RCC 7860 (cell line): ENCODE data around the gene ATXN7L1.

Experiments used
- DNase-seq: peaks from one replicate; pipeline ENCODE4 v3.0.0-alpha.2; 2015; ENCODE audit warnings: low spot score
- FAIRE-seq: peaks from 2 replicates; lab custom pipeline; 2012; peaks lifted over from hg19 to GRCh38; lab: Jason Lieb, UNC

Gene ATXN7L1

GRCh38 chr7:105830405-105831301, 45.7 kb downstream of the ATXN7L1 start:
- DNase-seq: peak; percentile 93
- peak; percentile 69 for FAIRE-seq

- DNase-seq (no peak), FAIRE-seq (no peak)
Measured at GRCh38 chr7:105829681-105830322, 46.6 kb downstream of the ATXN7L1 start.

DNA sequence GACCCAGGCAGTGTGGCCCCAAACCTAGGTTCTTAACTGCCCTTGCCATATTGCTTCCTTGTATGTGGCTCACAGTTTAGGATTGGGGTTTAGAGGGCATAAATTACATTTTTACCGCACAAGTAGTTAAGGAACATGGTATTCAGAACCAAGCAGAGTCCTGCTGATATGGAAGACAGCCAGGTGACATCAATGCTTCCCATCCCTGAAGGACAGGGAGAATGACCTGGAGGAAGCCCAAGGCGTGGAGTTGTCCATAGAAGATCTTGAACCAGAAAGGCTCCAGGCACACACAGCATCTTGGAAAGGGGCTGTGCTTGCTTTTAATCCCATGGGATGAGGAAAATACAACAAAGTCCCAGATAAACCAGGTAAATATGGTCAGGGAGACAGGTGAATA, 48.3 kb downstream of the ATXN7L1 start:
- no peak for DNase-seq

DNA sequence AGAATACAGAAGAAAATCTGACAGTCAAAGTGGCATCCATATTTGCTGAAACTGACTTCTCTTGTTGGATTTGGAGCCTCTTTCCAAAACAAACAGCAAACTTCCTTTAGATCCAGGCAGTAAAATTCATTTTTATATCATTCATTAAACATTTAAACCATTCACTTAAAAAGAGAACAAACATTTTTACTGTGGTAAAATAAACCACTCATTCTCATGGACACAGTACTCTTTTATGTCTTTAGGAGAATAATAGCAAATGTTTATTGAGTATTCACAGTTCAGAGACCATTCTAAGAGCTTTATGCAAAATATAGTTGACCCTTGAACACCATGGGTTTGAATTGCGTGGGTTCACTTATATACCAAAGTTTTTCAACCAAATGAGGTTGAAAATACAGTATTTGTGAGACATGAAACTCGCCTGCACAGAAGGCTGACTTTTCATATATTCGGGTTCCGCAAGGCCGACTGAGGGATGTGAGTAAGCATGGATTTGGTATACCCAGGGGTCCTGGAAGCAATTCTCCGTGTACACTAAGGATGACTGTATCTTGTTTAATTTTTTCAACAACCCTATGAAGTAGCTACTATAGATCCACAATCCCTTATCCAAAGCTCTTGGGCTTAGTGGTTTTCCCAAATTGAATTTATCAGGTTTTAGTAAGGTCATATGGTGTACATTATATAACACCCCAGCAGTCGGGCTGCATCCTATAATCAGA, 49.1 kb downstream of the ATXN7L1 start:
- no peak for FAIRE-seq
- DNase-seq: no peak

More for the DNA sequence above, 48.3 kb downstream of the ATXN7L1 start:
- no peak for FAIRE-seq

DNA sequence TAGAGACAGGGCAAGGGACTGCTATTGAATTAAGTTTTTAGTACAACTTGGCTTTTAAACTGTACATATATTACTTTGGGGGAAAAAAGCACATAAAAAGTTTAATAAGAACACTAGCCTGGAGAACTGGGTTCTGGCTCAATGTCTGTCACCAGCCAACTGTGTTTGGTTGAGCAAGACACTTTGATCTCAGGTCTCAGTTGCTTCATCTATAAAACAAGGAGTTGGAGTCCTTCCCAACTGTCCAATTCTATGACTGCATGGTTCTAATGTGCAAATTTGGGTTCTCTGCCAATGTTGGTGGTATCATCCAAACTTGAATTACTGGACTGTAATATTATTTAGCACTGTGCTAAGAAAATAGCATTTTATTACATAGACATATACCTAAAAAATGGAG, 50.3 kb downstream of the ATXN7L1 start:
- DNase-seq (no peak), FAIRE-seq (no peak)

DNA sequence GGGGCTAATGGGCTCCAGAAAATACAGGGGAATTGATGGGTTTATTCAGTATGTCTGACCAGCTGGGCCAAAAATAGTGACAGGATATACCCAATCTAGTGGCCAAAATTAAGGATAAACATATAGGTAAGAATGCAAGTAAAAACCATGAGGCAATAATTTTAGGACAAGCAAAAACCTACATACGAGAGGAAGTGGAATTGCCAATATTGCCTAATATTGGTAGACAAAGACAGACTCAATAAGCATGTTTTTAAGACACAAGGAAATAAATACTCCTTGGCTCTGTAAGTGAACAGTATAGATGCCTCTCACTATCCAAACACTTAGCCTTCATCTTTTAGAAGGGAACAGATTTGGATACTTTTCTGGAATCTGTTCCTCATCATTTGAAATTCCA, 51.0 kb downstream of the ATXN7L1 start:
- no peak for DNase-seq
- no peak for FAIRE-seq

DNA sequence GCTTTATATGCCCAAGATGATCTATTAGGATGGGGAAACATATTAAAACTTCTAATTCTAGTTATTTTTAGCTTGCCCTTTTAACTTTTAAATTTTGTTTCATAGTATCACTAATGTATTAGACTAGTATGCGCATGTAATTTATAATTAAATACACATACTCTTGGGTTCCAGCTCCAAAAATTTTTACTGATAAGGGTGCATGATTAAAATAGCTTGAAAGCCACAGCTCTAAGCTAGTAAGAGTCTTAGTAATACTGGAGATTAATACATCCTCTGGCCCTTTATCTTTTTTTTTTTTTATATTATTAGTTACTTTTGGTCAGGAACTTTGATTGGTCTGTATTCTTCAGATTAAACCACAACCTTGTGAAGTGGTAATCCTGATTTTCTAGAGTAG, 53.6 kb downstream of the ATXN7L1 start:
- FAIRE-seq: no peak
- DNase-seq: no peak

GRCh38 chr7:105821527-105821926, 54.9 kb downstream of the ATXN7L1 start:
- DNase-seq (no peak), FAIRE-seq (no peak)

DNA sequence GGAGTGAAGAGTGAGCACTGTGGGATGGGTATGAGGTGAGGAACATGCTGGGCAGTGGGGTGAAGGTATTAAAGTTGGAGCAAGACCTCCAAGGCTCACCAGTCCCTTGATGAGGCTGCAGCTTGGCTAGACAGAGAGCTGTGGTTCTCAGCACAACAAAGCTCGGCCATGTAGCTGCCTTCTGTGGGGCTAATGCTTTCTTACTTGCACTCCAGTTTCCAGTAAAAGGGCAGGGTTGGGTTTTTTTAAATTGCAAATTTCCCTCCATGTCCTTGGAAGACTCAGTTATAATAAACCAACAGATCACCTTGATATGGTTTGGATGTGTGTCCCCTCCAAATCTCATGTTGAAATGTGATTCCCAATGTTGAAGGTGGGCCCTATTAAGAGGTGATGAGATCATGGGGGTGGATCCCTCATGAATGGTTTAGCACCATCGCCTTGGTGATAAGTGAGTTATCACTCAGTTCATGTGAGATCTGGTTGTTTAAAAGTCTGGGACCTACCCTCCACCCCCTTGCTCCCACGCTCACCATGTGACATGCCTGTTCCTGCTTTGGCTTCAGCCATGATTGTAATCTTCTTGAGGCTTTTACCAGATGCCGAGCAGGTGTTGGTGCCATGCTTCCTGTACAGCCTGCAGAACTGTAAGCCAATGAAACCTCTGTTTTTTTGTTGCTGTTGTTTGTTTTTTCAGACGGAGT, 55.9 kb downstream of the ATXN7L1 start:
- DNase-seq: no peak
- no peak for FAIRE-seq

GRCh38 chr7:105819559-105819958, 56.8 kb downstream of the ATXN7L1 start:
- no peak for FAIRE-seq

DNA sequence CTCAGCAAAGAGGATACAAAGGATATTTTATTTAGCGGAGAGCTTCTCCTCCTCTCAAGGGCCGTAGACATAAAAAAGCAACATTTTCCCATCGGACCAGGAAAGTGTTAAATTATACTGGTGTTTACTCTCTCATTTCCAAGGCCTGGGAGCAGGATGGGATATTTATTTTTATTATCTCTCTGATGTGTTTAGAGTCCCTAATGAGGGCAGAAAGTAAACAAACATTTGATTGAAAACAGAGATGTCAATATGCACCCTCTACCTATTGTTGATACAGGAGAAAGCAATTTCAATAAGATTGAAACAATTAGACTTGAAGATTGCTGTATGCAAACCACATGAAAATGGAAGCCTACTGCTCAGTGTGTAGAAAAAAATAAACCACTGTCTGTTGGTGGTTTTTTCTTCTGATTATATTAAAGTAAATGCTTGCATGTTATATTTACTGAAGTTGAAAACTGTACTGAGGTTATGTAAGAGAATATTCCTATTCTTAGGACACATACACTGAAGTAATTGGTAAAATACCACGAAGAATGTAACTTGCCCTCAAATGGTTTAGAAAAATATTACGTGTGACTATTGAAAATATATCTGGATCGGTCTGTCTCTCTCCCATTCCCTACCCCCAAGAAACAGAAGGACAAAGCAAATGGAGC, 59.3 kb downstream of the ATXN7L1 start:
- no peak for DNase-seq
- FAIRE-seq: no peak

More at GRCh38 chr7:105819559-105819958, 56.8 kb downstream of the ATXN7L1 start:
- DNase-seq: no peak

DNA sequence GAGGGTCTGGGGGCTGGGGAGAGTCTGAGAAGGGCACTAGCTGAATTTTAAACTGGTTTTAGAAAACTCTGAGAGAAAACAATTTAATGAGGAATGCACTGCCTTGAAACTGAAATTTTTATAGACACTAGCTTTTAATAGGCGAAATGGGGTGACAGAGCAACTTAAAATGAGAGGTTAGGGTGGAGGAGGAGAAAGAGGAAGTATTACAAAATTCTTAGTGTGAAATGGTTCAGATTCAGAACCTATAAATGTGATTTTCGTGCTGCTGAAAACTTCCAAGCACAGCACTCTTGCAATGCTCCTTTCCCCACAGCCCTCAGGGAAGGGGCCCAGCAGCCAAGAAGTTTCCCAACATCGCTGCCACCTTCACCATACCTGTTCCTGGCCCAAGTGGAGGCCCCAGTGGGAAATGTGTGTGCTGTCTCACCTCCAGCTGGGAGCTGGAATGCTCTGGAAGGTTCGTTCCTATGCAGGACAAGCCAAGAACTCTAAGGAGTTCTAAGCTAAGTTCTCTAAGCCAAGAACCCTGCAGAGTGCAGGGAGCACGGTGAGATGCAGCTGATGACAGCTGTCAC, 60.0 kb downstream of the ATXN7L1 start:
- no peak for DNase-seq
- no peak for FAIRE-seq

DNA sequence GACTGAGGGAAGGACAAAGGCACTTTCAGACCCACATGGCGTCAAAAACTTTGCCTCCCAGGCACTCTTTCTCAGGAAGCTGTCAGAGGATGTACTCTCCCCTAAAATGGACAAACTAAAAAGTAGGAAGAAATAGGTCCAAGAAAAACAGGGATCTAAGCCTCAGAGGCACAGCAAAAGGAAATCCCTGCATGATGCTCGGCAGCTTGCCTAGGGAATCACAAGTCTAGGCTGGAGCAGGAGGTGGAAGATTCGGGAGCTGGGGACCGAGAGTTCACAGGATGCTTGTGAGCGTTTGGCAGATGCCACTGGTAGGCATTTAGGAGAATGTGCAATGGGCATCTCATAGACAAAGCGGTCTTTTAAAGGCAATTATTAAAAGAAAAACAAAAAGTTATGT, 60.8 kb downstream of the ATXN7L1 start:
- no peak for DNase-seq
- FAIRE-seq: no peak

DNA sequence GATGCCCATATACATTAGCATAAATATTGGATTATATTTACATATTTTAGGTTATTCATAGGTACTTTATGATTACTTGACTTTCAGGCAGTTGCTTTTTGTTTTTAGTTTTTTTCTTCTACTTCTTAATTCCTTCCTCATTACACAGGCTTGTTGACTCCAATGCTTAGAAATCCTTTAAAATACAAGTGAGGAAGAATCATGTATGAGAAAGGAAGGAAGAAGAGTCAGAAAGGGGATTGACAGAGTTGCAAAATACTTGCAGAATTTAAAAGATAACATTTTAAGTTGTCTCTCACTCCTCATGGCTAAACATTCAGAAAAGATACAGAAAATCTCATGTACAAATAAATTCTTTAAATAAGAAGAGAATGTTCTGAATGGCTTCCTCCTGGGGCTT, 61.9 kb downstream of the ATXN7L1 start:
- DNase-seq (no peak), FAIRE-seq (no peak)

DNA sequence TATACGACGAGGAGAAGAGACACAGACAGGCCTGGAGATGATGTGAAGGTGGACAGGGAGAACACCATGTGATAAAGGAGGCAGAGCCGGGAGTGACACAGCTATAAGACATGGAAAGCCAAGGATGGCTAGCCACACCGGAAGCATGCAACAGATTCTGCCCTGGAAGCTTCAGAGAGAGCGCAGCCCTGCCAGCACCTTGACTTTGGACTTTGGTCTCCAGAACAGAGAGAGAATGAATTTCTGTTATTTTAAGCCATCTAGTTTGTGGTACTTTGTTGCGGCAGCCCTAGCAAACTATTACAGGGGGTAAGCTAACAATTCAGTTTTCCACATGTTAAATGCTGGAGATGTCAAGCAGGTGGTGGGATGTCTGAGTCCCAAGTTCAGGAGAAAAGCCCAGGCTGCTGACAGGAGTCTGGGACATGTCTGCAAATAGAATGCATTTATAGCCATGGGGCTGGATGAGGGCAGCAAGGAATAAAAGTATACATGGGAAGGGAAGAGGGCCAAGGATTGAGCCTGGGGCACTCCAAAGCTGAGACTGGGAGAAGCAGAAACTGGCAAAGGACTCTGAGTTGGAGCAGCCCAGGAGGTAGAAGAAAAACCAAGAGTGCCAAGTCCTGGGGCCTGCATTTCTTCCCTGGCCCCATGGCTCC, 65.1 kb downstream of the ATXN7L1 start:
- no peak for DNase-seq
- FAIRE-seq: no peak

DNA sequence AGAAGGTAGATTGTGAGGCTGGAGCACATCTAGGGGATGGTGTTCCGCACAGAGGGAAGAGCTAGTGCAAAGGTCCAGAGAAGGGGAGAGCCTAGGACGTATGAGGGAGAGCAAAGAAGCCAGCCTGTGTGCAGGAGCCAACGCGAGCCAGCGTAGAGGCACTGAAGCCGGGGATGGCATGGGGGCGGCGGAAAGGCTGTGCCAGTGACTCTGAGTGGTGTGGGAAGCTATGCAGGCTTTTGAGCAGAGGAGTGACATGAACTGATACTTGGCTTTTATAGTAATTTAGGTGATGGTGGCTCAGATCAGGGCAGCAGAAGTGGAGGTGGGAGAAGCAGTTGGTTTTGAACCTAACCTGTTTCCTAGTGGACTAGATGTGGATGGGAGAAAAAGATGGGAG, 65.8 kb downstream of the ATXN7L1 start:
- FAIRE-seq: no peak

DNA sequence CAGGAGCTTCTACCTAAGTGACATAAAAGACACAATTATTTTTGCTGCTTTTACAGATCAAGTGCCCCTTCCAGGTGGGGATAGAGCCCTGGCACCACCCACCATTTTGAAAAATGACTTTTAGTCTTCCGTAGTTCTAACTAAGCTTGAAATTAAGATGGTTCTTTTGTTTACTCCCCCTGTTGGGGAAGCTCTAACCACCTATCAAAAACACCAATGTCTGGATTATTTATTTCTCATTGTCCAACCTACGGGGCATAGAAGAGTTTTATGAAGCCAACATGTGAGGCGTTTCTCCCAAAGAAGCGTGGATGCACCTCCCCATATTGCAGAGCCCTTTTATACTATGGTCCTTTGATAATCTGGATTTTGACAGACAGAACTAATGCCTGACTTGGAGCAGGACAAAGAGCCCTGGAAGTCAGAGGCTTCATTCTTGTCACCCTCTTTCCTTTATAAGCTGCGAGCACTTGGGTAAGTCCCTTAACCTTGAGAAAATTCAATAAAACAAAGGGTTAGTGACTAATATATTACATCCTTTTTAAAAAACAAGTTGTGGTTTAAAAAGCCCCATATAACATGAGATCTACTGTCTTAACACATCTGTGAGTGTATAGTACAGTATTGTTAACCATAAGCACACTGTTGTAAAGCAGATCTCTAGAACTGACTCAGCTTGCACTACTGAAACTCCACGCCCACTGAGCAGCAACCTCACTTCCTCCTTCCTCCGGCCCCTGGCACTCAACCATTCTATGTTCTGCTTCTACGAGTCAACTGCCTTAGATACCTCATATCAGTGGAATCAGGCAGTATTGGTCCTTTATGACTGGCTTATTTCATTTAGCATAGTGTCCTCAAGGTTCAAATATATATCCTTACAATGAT, 67.5 kb downstream of the ATXN7L1 start:
- no peak for FAIRE-seq
- peak; percentile 64 for DNase-seq

More for the DNA sequence above, 65.8 kb downstream of the ATXN7L1 start:
- DNase-seq: no peak

- no peak for FAIRE-seq
- DNase-seq: no peak
Measured at GRCh38 chr7:105808209-105808608, 68.2 kb downstream of the ATXN7L1 start.

- DNase-seq (no peak), FAIRE-seq (no peak)
Measured at GRCh38 chr7:105807448-105807762, 69.0 kb downstream of the ATXN7L1 start.
